ENCODE data around the gene CLP1.

CLP1 gene

DNA sequence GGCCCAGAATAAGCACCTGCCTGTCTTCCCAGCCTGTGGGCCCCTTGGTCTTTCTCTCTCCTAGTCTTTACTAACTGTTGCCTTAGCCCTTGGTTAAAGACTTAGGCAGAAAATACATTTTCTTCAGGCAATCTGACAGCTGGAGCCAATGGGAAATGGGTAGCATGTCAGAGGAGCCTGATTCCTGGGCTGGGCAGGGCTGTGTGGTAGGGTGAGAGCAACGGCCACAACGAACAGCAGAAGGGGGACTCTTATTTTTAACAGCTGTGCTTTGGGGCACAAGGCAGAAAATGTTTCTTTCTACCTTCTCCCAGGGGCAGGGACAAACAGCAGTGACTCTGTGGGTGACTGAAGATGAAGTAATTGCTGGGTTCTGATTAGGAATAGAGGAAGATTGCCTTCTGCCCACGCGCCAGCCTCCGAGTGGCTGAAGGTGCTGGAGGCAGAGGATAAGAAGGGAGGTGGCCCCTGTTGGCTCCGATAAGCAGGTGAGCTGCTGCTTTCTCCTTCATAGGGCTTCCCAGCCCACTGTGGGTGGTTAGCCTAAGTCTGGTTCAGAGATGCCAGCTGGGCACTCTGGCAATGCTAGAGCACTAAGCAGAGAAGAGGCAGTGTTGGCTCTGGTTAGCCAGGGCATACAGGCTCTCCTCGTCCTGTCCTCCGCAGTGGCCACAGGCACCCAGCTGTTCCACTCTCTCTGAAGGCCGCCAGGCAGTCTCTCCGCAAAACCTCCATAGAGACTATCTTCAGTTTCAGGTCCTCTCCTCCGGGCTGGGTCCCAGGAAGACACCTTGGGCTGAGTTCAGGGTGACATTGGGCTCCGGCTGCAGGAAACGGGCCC is 9.4 kb upstream of the CLP1 start:
- no peak overlapping the region for H2AFZ ChIP-seq (ENCODE audit: insufficient read depth, low read length, poor library complexity)
- H4K91ac ChIP-seq (ENCODE audit: low read depth, low read length) = no peak overlapping the region
- H3K4ac ChIP-seq (ENCODE audit: low read depth, low read length) = no peak overlapping the region
- no peak overlapping the region for H3K4me2 ChIP-seq (ENCODE audit: low read length)
- H3K4me1 ChIP-seq (ENCODE audit: control insufficient read depth in 1 of 2, insufficient read depth in 2 of 2, low read length in 2 of 2) = peaks cover 35 to 36% of the 10 kb centered on the region in 2 experiments
- no peaks in the 10 kb centered on the region for H3K9me3 ChIP-seq (ENCODE audit: insufficient read depth, low read depth, low read length)
- no peak overlapping the region for H3K18ac ChIP-seq (ENCODE audit: low read length)
- no peak overlapping the region for H2BK12ac ChIP-seq (ENCODE audit: low read length)
- no peak overlapping the region for H3K14ac ChIP-seq (ENCODE audit: low read length)
- H3K23ac ChIP-seq (ENCODE audit: low read length) = no peak overlapping the region
- no peak overlapping the region for H4K8ac ChIP-seq (ENCODE audit: low read depth, low read length)
- H4K12ac ChIP-seq (ENCODE audit: low read depth, low read length) = no peak overlapping the region
- H3K9ac ChIP-seq (ENCODE audit: low read length) = no peak overlapping the region
- H3K27ac ChIP-seq (ENCODE audit: low read depth, low read length) = no peak overlapping the region
- H3K79me2 ChIP-seq (ENCODE audit: control insufficient read depth, insufficient read depth, low read length, poor library complexity) = no peaks in the 10 kb centered on the region
- no peaks in the 10 kb centered on the region for H3K27me3 ChIP-seq (ENCODE audit: insufficient read depth, low read length)
- no CpG with 5 or more reads among the region's 13 CpGs for WGBS (ENCODE audit: extremely low coverage, insufficient coverage, insufficient read length)
- DNase-seq = no peak
- H2AK5ac ChIP-seq (ENCODE audit: low read length) = no peak overlapping the region
- H2BK5ac ChIP-seq (ENCODE audit: low read depth, low read length, poor library complexity) = no peak overlapping the region
- H3K4me3 ChIP-seq (ENCODE audit: low read depth, low read length) = no peak overlapping the region
- H3K79me1 ChIP-seq (ENCODE audit: low read length) = peaks cover 2% of the 10 kb centered on the region
- no peak overlapping the region for H2BK120ac ChIP-seq (ENCODE audit: insufficient read depth, low read length, poor library complexity)
- H3K36me3 ChIP-seq (ENCODE audit: control insufficient read depth in 1 of 2, insufficient read depth in 2 of 2, low read length in 2 of 2) = no peaks in the 10 kb centered on the region

DNA sequence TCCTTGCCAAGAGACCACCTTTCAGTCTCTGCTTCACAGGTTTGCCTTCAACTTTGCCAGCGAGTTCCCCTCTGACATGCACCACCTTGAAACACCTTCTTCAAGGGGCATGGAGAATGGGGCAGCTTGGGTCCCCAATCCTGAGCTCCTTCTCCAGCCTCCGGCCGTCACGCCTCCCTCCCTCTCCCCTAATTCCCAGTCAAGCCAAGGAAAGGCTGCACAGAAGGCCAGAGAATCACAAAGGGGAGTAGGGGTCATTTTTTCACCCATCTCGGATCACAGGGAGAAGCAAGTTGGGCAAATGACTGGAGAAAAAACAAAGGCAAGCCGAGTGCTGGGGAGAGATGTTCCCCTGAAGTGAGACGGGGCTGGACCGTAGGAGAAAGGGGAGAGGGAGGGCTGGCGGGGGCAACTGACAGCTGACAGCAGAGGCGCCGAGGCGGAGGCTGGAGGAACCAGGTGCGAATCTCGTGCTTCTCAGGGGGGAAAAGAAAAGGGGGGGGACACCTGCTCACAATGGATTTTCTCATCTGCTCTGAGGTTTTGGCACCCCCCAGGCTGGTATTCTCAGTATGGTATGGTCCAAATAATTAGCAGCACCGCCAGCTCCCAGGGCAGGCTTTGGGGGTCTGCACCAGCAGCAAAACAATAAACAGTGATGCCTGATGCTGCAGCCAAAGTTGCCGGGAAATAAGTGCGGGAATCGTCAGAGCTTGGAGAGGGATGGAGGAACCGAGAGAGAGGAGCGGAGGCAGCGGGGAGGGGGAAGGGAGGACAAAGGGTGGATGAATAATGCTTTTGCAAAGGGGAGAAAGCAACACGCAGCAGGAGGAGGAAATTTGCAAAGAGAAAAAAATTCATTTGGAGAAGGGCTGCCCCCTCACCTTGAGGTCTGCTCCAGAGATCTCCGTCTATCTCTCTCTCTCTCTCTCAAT is 8.5 kb upstream of the CLP1 start:
- Histone ChIP-seq H4K8ac (ENCODE audit: low read depth, low read length) (no peak overlapping the region), H3K4me2 (ENCODE audit: low read length) (peak overlapping the region; percentile 48), H2BK5ac (ENCODE audit: low read depth, low read length, poor library complexity) (no peak overlapping the region), H4K91ac (ENCODE audit: low read depth, low read length) (no peak overlapping the region), H3K27me3 (ENCODE audit: insufficient read depth, low read length) (no peaks in the 10 kb centered on the region), H3K9ac (ENCODE audit: low read length) (no peak overlapping the region), H4K12ac (ENCODE audit: low read depth, low read length) (peak overlapping the region; percentile 40), H3K79me2 (ENCODE audit: control insufficient read depth, insufficient read depth, low read length, poor library complexity) (no peaks in the 10 kb centered on the region), H2BK12ac (ENCODE audit: low read length) (no peak overlapping the region), H2BK120ac (ENCODE audit: insufficient read depth, low read length, poor library complexity) (no peak overlapping the region), H3K14ac (ENCODE audit: low read length) (no peak overlapping the region), H3K27ac (ENCODE audit: low read depth, low read length) (no peak overlapping the region), H2AFZ (ENCODE audit: insufficient read depth, low read length, poor library complexity) (no peak overlapping the region), H3K4me3 (ENCODE audit: low read depth, low read length) (peak overlapping the region; percentile 32), H3K9me3 (ENCODE audit: insufficient read depth, low read depth, low read length) (no peaks in the 10 kb centered on the region), H3K79me1 (ENCODE audit: low read length) (peaks cover 2% of the 10 kb centered on the region), H3K4ac (ENCODE audit: low read depth, low read length) (no peak overlapping the region), H2AK5ac (ENCODE audit: low read length) (no peak overlapping the region), H3K36me3 (ENCODE audit: control insufficient read depth in 1 of 2, insufficient read depth in 2 of 2, low read length in 2 of 2) (no peaks in the 10 kb centered on the region), H3K18ac (ENCODE audit: low read length) (no peak overlapping the region), H3K23ac (ENCODE audit: low read length) (no peak overlapping the region), H3K4me1 (ENCODE audit: control insufficient read depth in 1 of 2, insufficient read depth in 2 of 2, low read length in 2 of 2) (peaks cover 35 to 36% of the 10 kb centered on the region in 2 experiments)
- no CpG with 5 or more reads among the region's 23 CpGs for WGBS (ENCODE audit: extremely low coverage, insufficient coverage, insufficient read length)
- DNase-seq = peak in 1 of 2 donors; percentile 41

DNA sequence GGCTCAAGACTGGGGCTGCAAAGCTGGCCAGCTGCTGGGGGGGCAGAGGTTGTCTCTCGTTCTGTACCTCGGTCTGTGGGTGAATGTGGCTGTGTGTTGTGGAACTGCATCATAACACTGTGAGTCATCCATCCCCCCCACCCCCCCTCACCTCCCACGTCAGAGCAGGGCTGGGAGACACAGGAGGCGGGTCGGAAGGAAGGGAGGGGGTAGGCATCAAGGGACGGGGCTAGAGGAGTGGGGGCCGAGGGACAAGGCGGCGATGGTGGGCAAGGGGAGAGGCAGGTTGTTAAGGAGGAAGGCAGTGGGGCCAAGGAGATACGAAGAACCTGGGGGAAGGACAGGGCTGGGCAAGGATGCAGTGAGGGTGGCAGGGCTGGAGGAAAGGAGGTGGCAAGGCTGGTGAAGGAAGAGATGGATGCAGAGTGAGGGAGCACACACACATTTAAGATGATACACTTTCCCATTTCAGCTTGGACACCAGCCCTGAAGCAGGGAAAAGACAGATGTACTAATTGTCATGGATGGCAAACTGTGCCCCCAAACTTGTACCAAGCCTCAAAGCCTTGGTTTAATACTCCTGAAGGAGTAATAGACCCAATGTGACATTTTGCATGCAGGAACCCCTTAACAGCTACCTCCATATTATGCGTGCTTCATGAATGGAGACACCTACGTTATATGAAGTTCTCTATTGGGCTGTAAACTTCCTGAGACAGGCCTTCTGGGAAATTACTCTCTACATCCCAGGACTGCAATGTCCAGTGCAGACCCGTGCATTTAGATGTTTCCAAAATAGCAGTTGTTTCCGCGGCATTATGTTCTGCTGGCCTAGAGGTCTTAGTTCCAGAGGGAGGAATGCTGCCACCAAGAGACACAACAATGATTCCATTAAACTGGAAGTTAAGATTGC is 7.5 kb upstream of the CLP1 start, which contains the start of gene YPEL4:
TSS of gene YPEL4 (minus strand) at position 87 of the 913 bp plus-strand sequence. CDS start 2,805 bp downstream, outside the sequence.
- DNase-seq = peak; percentile 60 to 69
- Histone ChIP-seq H2BK12ac (ENCODE audit: low read length) (no peak within 1 kb of the TSS), H3K9me3 (ENCODE audit: insufficient read depth, low read depth, low read length) (no peaks in the 10 kb centered on the region), H3K4ac (ENCODE audit: low read depth, low read length) (no peak within 1 kb of the TSS), H3K4me1 (ENCODE audit: control insufficient read depth in 1 of 2, insufficient read depth in 2 of 2, low read length in 2 of 2) (peaks cover 35 to 36% of the 10 kb centered on the region in 2 experiments), H3K4me2 (ENCODE audit: low read length) (peak within 1 kb of the TSS; percentile 48), H4K8ac (ENCODE audit: low read depth, low read length) (no peak within 1 kb of the TSS), H2BK5ac (ENCODE audit: low read depth, low read length, poor library complexity) (no peak within 1 kb of the TSS), H4K91ac (ENCODE audit: low read depth, low read length) (no peak within 1 kb of the TSS), H3K79me1 (ENCODE audit: low read length) (peaks cover 2% of the 10 kb centered on the region), H3K4me3 (ENCODE audit: low read depth, low read length) (peak within 1 kb of the TSS; percentile 32), H3K14ac (ENCODE audit: low read length) (peak within 1 kb of the TSS; percentile 2), H3K23ac (ENCODE audit: low read length) (no peak within 1 kb of the TSS), H4K12ac (ENCODE audit: low read depth, low read length) (peak within 1 kb of the TSS; percentile 40), H3K9ac (ENCODE audit: low read length) (no peak within 1 kb of the TSS), H2BK120ac (ENCODE audit: insufficient read depth, low read length, poor library complexity) (no peak within 1 kb of the TSS), H2AFZ (ENCODE audit: insufficient read depth, low read length, poor library complexity) (no peak within 1 kb of the TSS), H3K27me3 (ENCODE audit: insufficient read depth, low read length) (no peaks in the 10 kb centered on the region), H3K79me2 (ENCODE audit: control insufficient read depth, insufficient read depth, low read length, poor library complexity) (no peaks in the 10 kb centered on the region), H2AK5ac (ENCODE audit: low read length) (no peak within 1 kb of the TSS), H3K18ac (ENCODE audit: low read length) (peak within 1 kb of the TSS; percentile 1), H3K27ac (ENCODE audit: low read depth, low read length) (no peak within 1 kb of the TSS), H3K36me3 (ENCODE audit: control insufficient read depth in 1 of 2, insufficient read depth in 2 of 2, low read length in 2 of 2) (no peaks in the 10 kb centered on the region)
- whole genome bisulfite sequencing (ENCODE audit: extremely low coverage, insufficient coverage, insufficient read length) = no CpG with 5 or more reads among the region's 15 CpGs

DNA sequence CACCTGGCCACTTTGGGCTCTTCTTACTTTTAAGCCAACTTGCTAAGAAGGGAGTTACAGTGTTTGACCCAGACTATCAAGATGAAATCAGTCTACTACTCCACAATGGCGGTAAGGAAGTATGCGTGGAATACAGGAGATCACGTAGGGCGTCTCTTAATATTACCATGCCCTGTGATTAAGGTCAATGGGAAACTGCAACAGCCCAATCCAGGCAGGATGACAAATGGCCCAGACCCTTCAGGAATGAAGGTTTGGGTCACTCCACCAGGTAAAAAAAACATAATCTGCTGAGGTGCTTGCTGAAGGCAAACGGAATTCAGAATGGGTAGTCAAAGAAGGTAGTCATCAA is 6.8 kb upstream of the CLP1 start:
- Histone ChIP-seq H3K4me2 (ENCODE audit: low read length) (no peak overlapping the region), H3K14ac (ENCODE audit: low read length) (no peak overlapping the region), H3K23ac (ENCODE audit: low read length) (no peak overlapping the region), H3K9me3 (ENCODE audit: insufficient read depth, low read depth, low read length) (no peaks in the 10 kb centered on the region), H3K4me3 (ENCODE audit: low read depth, low read length) (no peak overlapping the region), H3K79me1 (ENCODE audit: low read length) (peaks cover 2% of the 10 kb centered on the region), H3K27me3 (ENCODE audit: insufficient read depth, low read length) (no peaks in the 10 kb centered on the region), H3K9ac (ENCODE audit: low read length) (no peak overlapping the region), H2BK5ac (ENCODE audit: low read depth, low read length, poor library complexity) (no peak overlapping the region), H3K4ac (ENCODE audit: low read depth, low read length) (no peak overlapping the region), H4K91ac (ENCODE audit: low read depth, low read length) (no peak overlapping the region), H3K18ac (ENCODE audit: low read length) (no peak overlapping the region), H4K8ac (ENCODE audit: low read depth, low read length) (no peak overlapping the region), H4K12ac (ENCODE audit: low read depth, low read length) (no peak overlapping the region), H2BK120ac (ENCODE audit: insufficient read depth, low read length, poor library complexity) (no peak overlapping the region), H2AK5ac (ENCODE audit: low read length) (no peak overlapping the region), H3K4me1 (ENCODE audit: control insufficient read depth in 1 of 2, insufficient read depth in 2 of 2, low read length in 2 of 2) (peaks cover 32 to 33% of the 10 kb centered on the region in 2 experiments), H3K36me3 (ENCODE audit: control insufficient read depth in 1 of 2, insufficient read depth in 2 of 2, low read length in 2 of 2) (no peaks in the 10 kb centered on the region), H2BK12ac (ENCODE audit: low read length) (no peak overlapping the region), H3K27ac (ENCODE audit: low read depth, low read length) (no peak overlapping the region), H3K79me2 (ENCODE audit: control insufficient read depth, insufficient read depth, low read length, poor library complexity) (no peaks in the 10 kb centered on the region), H2AFZ (ENCODE audit: insufficient read depth, low read length, poor library complexity) (no peak overlapping the region)
- DNase-seq = peak; percentile 88 to 91
- WGBS (ENCODE audit: extremely low coverage, insufficient coverage, insufficient read length) = no CpG with 5 or more reads among the region's 5 CpGs
